HCT116 (cell line): Measurements from ENCODE around the gene NKRF. TPM values are rescaled to one million over a fixed set of nuclear protein-coding genes. Genes with fewer than 3 reads are reported as not detected.

Experiments
- ATAC-seq: fragments of 200-7000 bp; cut with Tn5 transposase; 2 replicates; pipeline ENCODE4 v1.9.1; 2020; ENCODE audit warnings: mild to moderate bottlenecking, moderate library complexity
- BruUV-seq: library from RNA; stranded (reverse); fragments of 400-500 nt; replicated peaks from 2 replicates; lab custom pipeline; 2021; lab: Mats Ljungman, UMichigan
- CTCF ChIA-PET: fragments of 300-600 bp; sonication (Branson Sonifier 250); formaldehyde crosslinking; loops from one replicate; lab custom pipeline; 2021; ENCODE audit warnings: antibody characterized with exemption; lab: Charles Lee
- POLR2A ChIA-PET: fragments of 300-600, 350-600 bp; sonication (Branson Sonifier 250); formaldehyde crosslinking; loops from one replicate; lab custom pipeline; 2021; ENCODE audit warnings: antibody characterized with exemption; lab: Charles Lee
- RAD21 ChIA-PET, 2 experiments: fragments of 300-600 bp; sonication (Branson Sonifier 250); formaldehyde crosslinking; loops; one replicate each; lab custom pipeline; 2023; ENCODE audit warnings: low total read pairs in 2 of 2; ENCODE audit not compliant: uncharacterized antibody in 2 of 2, unreplicated experiment in 2 of 2, low non-redundant PET in 1 of 2; lab: Charles Lee
- DNase-seq: peaks from one replicate; pipeline ENCODE4 v3.0.0-alpha.2; 2010; ENCODE audit warnings: low read depth, low spot score
- H2AFZ ChIP-seq: fragments of 200-600 bp; shearing (Covaris generic), sonication (generic); 2 replicates; pipeline ENCODE4 v1.6.1; 2017; ENCODE audit warnings: low read depth, mixed run types, mixed read lengths, antibody characterized with exemption, low read length; ENCODE audit not compliant: poor library complexity, severe bottlenecking
- H3K27ac ChIP-seq: 2 replicates; pipeline ENCODE4 v1.5.1; 2012; ENCODE audit warnings: low read depth, low read length
- H3K27me3 ChIP-seq: fragments of 200-600 bp; sonication (generic); 2 replicates; pipeline ENCODE4 v1.6.1; 2016; ENCODE audit warnings: mixed run types, low read length, mixed read lengths; ENCODE audit not compliant: insufficient read depth
- H3K36me3 ChIP-seq, 2 experiments: fragments of 200-500 bp in 1 of 2; fragments of 200-600 bp in 1 of 2; sonication (Bioruptor generic) in 1 of 2; sonication (generic) in 1 of 2; 2 replicates each; pipeline versions ENCODE4 v1.5.1 to v1.6.1; 2014 to 2016; ENCODE audit warnings: low read length in 2 of 2, inconsistent platforms in 1 of 2, mixed read lengths in 1 of 2, mixed run types in 1 of 2; ENCODE audit not compliant: insufficient read depth in 2 of 2, control insufficient read depth in 1 of 2
- H3K4me1 ChIP-seq, 2 experiments: fragments of 200-600 bp in 1 of 2; sonication (generic) in 1 of 2; 2 replicates each; pipeline versions ENCODE4 v1.5.1 to v1.6.1; 2012 to 2017; ENCODE audit warnings: low read length in 2 of 2, inconsistent platforms in 1 of 2, mild to moderate bottlenecking in 1 of 2, mixed read lengths in 1 of 2, mixed run types in 1 of 2, moderate library complexity in 1 of 2; ENCODE audit not compliant: insufficient read depth in 2 of 2, control insufficient read depth in 1 of 2
- H3K4me2 ChIP-seq: fragments of 200-600 bp; sonication (generic); 2 replicates; pipeline ENCODE4 v1.6.1; 2017; ENCODE audit warnings: mixed run types, low read length, mixed read lengths
- H3K4me3 ChIP-seq, 2 experiments: fragments of 200-600 bp in 1 of 2; sonication (generic) in 1 of 2; replicated peaks in 1 of 2; 2 replicates each; pipeline ENCODE4 v1.5.1; 2011 to 2016; ENCODE audit warnings: low read length in 2 of 2, control low read depth in 1 of 2, low read depth in 1 of 2, mild to moderate bottlenecking in 1 of 2, mixed read lengths in 1 of 2, mixed run types in 1 of 2
- H3K79me2 ChIP-seq: fragments of 200-600 bp; sonication (generic); 2 replicates; pipeline ENCODE4 v1.6.1; 2017; ENCODE audit warnings: mild to moderate bottlenecking, mixed run types, low read length, moderate library complexity, mixed read lengths; ENCODE audit not compliant: insufficient read depth
- H3K9ac ChIP-seq: fragments of 200-600 bp; sonication (generic); 2 replicates; pipeline ENCODE4 v1.6.1; 2016; ENCODE audit warnings: low read length, mixed read lengths
- H3K9me2 ChIP-seq: fragments of 200-600 bp; sonication (generic), shearing (Covaris generic); 2 replicates; pipeline ENCODE4 v1.6.1; 2017; ENCODE audit warnings: mixed run types, mild to moderate bottlenecking, moderate library complexity; ENCODE audit not compliant: insufficient read depth
- H3K9me3 ChIP-seq, 2 experiments: fragments of 200-500 bp in 1 of 2; fragments of 200-600 bp in 1 of 2; sonication (Bioruptor generic) in 1 of 2; sonication (generic) in 1 of 2; 2 replicates each; pipeline ENCODE4 v1.6.1; 2014 to 2017; ENCODE audit warnings: low read length in 2 of 2, mixed read lengths in 2 of 2, inconsistent platforms in 1 of 2, low read depth in 1 of 2, mild to moderate bottlenecking in 1 of 2, mixed run types in 1 of 2, moderate library complexity in 1 of 2; ENCODE audit not compliant: control insufficient read depth in 1 of 2, insufficient read depth in 1 of 2
- H4K20me1 ChIP-seq: fragments of 200-600 bp; sonication (generic), shearing (Covaris generic); 2 replicates; pipeline ENCODE4 v1.6.1; 2017; ENCODE audit warnings: mixed run types, mild to moderate bottlenecking, moderate library complexity; ENCODE audit not compliant: insufficient read depth
- CBX3 ChIP-seq: IDR thresholded peaks from 2 replicates; pipeline ENCODE4 v1.6.1; 2012; ENCODE audit warnings: low read depth
- CEBPB ChIP-seq: IDR thresholded peaks from 2 replicates; pipeline ENCODE4 v1.6.1; 2012; ENCODE audit warnings: low read depth
- EGR1 ChIP-seq: IDR thresholded peaks from 2 replicates; pipeline ENCODE4 v1.6.1; 2012; ENCODE audit warnings: low read depth
- FOSL1 ChIP-seq: IDR thresholded peaks from 2 replicates; pipeline ENCODE4 v1.6.1; 2012; ENCODE audit warnings: low read depth
- POLR2AphosphoS5 ChIP-seq: IDR thresholded peaks from 2 replicates; pipeline ENCODE4 v1.6.1; 2011; ENCODE audit warnings: mild to moderate bottlenecking, low read depth, low read length, moderate library complexity
- intact Hi-C: fragments of 100-400 bp; cut with micrococcal nuclease; formaldehyde crosslinking; loops from 2 replicates; pipeline ENCODE4 v1.10.0; 2022
- total RNA-seq: library from RNA; stranded (reverse); gene quantifications from one replicate; pipeline ENCODE4 v1.2.1, GENCODE V29; 2021; ENCODE audit not compliant: unreplicated experiment
- TF ChIP-seq, protein P1 (sequence below): IDR thresholded peaks from 2 replicates; pipeline ENCODE4 v1.6.1; 2011; ENCODE audit warnings: mild to moderate bottlenecking, low read length, moderate library complexity; ENCODE audit not compliant: insufficient replicate concordance; ENCODE audit errors: extremely low read depth
- TF ChIP-seq, protein P2 (sequence below): IDR thresholded peaks from 2 replicates; pipeline ENCODE4 v1.6.1; 2012
- TF ChIP-seq, protein P3 (sequence below), 3 experiments: fragments of 200-600 bp in 1 of 3; sonication (generic) in 1 of 3; IDR thresholded peaks in 2 of 3; conservative IDR thresholded peaks in 1 of 3; 2 replicates each; pipeline ENCODE4 v1.5.1; 2012 to 2017; ENCODE audit warnings: low read depth in 2 of 3, low read length in 2 of 3, antibody characterized with exemption in 1 of 3, borderline replicate concordance in 1 of 3, control low read depth in 1 of 3, mild to moderate bottlenecking in 1 of 3, mixed read lengths in 1 of 3, mixed run types in 1 of 3, moderate library complexity in 1 of 3; ENCODE audit not compliant: insufficient read depth in 1 of 3

Gene NKRF
- total RNA-seq, 1 experiment from 2014 or later: 22.8 TPM

DNA sequence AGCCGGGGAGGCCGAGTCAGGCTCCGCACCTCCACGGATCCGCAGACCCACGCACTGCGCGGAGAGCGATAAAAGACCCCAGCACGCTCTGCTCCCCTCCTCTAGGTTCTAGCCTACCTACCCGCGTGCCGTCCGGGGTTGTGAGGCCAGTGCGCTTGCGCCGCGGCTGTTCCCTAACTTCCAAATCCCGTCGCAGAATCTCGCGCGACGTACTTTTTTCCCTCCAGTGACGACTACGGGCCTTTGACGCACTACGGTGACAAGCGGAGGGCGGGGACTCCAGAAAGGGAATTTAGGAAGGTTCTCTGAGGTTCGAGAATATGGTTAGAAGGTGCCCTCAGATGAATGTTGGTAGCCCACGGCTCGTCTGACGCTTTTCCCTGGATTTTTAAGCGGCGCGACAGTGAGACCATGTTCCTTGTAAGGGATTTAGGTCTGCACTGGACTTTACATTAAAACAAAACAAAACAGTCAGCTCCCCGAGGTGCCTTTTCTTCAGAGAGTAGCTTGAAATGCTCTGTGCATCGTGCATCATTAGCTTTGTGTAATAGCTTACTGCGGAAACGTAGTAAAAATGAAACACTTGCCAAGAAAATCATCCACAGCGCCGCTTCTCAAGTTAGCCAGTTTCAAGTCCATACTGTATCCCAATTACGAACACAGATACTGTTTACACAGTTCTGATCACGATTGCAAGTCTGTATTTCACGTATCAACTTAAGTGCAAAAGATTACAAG is at the start of gene NKRF (continued):
- TF ChIP-seq, protein P1, sequence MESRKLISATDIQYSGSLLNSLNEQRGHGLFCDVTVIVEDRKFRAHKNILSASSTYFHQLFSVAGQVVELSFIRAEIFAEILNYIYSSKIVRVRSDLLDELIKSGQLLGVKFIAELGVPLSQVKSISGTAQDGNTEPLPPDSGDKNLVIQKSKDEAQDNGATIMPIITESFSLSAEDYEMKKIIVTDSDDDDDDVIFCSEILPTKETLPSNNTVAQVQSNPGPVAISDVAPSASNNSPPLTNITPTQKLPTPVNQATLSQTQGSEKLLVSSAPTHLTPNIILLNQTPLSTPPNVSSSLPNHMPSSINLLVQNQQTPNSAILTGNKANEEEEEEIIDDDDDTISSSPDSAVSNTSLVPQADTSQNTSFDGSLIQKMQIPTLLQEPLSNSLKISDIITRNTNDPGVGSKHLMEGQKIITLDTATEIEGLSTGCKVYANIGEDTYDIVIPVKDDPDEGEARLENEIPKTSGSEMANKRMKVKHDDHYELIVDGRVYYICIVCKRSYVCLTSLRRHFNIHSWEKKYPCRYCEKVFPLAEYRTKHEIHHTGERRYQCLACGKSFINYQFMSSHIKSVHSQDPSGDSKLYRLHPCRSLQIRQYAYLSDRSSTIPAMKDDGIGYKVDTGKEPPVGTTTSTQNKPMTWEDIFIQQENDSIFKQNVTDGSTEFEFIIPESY: peak; percentile 93
- no peak for TF ChIP-seq EGR1
- TF ChIP-seq, protein P2, sequence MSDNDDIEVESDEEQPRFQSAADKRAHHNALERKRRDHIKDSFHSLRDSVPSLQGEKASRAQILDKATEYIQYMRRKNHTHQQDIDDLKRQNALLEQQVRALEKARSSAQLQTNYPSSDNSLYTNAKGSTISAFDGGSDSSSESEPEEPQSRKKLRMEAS: peak; percentile 79

DNA sequence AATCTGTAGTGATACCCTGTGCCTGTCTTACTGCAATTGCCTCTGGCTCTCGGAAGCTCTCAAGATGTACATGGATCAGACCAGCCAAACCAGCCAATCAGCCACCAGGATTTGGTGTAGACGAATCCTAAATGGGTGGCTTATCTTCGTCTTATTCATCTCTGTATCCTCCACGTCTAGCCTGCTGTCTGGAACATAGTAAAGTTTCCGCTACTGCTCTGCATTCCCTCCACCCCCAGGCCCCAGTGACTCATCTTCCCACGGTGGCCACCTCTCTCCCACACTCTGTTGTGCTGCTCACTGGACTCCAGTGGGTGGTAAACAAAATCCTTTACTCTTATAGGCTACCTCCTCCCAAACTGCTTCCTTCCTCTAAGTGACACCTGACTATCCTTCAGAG is 48.9 kb upstream of the NKRF start:
- Histone ChIP-seq H3K79me2 (no peaks in the 10 kb centered on the region), H3K9ac (no peak overlapping the region), H3K27ac (no peak overlapping the region), H3K36me3 (no peaks in the 10 kb centered on the region), H3K27me3 (no peaks in the 10 kb centered on the region), H3K9me3 (no peaks in the 10 kb centered on the region), H3K9me2 (no peaks in the 10 kb centered on the region), H2AFZ (no peak overlapping the region), H3K4me1 (peaks cover 17 to 18% of the 10 kb centered on the region in 2 experiments), H4K20me1 (no peaks in the 10 kb centered on the region), H3K4me3 (no peak overlapping the region), H3K4me2 (peak overlapping the region; percentile 60)
- ChIA-PET CTCF (no interaction called here), RAD21 (no interaction called here), POLR2A (no interaction called here)
- BruUV-seq: no TSS peak
- ATAC-seq (peak; percentile 44; the same call in 1 of the 2 replicates), DNase-seq (no peak)
- intact Hi-C loops: loop anchor here (5.0 kb wide), 1 partner anchor 37 kb away; the partner anchor contains the start of gene SEPTIN6
- TF ChIP-seq, protein P3, sequence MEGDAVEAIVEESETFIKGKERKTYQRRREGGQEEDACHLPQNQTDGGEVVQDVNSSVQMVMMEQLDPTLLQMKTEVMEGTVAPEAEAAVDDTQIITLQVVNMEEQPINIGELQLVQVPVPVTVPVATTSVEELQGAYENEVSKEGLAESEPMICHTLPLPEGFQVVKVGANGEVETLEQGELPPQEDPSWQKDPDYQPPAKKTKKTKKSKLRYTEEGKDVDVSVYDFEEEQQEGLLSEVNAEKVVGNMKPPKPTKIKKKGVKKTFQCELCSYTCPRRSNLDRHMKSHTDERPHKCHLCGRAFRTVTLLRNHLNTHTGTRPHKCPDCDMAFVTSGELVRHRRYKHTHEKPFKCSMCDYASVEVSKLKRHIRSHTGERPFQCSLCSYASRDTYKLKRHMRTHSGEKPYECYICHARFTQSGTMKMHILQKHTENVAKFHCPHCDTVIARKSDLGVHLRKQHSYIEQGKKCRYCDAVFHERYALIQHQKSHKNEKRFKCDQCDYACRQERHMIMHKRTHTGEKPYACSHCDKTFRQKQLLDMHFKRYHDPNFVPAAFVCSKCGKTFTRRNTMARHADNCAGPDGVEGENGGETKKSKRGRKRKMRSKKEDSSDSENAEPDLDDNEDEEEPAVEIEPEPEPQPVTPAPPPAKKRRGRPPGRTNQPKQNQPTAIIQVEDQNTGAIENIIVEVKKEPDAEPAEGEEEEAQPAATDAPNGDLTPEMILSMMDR (IDR thresholded peaks at IDR 0.05 in 2 of 3, conservative IDR thresholded peaks at IDR 0.05 in 1 of 3; ENCODE audit: borderline replicate concordance in 1 of 3, insufficient read depth in 1 of 3, low read depth in 2 of 3, low read length in 2 of 3): no peak
- TF ChIP-seq, protein P2: no peak
- TF ChIP-seq POLR2AphosphoS5: no peak
- 0 out of 2 replicates have a peak, but pooled peaks have one; percentile 28 for TF ChIP-seq EGR1
- TF ChIP-seq CBX3: no peak
- TF ChIP-seq FOSL1: no peak
- TF ChIP-seq CEBPB: no peak
